AG08395 (cell line): ENCODE measurements around the gene TRIOBP.
A peak's percentile ranks its signal among the peaks of the same experiment; 100 is the strongest.

Source experiments
- DNase-seq: peaks from one replicate; pipeline ENCODE4 v3.0.0; 2012; ENCODE audit warnings: mixed read lengths, low spot score

TRIOBP gene

GRCh38 chr22:37672206-37672919 lies 24.5 kb upstream of the TRIOBP start:
- DNase-seq: no peak

GRCh38 chr22:37672920-37673455 lies 23.9 kb upstream of the TRIOBP start:
- DNase-seq: no peak

GRCh38 chr22:37674248-37674647 lies 22.6 kb upstream of the TRIOBP start:
- no peak for DNase-seq

- peak; percentile 98 for DNase-seq
Observed at GRCh38 chr22:37674951-37675929, 21.6 kb upstream of the TRIOBP start, which contains the start of gene LGALS1. Gene LGALS1 (plus strand): TSS chr22:37675636. CDS start chr22:37675703, 67 bp downstream.

GRCh38 chr22:37675930-37676735 lies 20.7 kb upstream of the TRIOBP start:
- no peak for DNase-seq

- peak; percentile 81 for DNase-seq
Observed at GRCh38 chr22:37676736-37677492, 19.9 kb upstream of the TRIOBP start.

GRCh38 chr22:37677493-37677974 lies 19.3 kb upstream of the TRIOBP start:
- no peak for DNase-seq

GRCh38 chr22:37678372-37678771 lies 18.5 kb upstream of the TRIOBP start:
- DNase-seq: no peak

GRCh38 chr22:37679670-37680069 lies 17.2 kb upstream of the TRIOBP start:
- no peak for DNase-seq

GRCh38 chr22:37680191-37680851 lies 16.5 kb upstream of the TRIOBP start:
- DNase-seq: no peak

GRCh38 chr22:37681001-37681424 lies 15.8 kb upstream of the TRIOBP start:
- peak; percentile 11 for DNase-seq

GRCh38 chr22:37681556-37682049 lies 15.2 kb upstream of the TRIOBP start:
- DNase-seq: peak; percentile 76

- no peak for DNase-seq
Observed at GRCh38 chr22:37684803-37685615, 11.8 kb upstream of the TRIOBP start.

- peak; percentile 82 for DNase-seq
Observed at GRCh38 chr22:37686002-37686982, 10.6 kb upstream of the TRIOBP start, which contains the start of gene NOL12. Gene NOL12 (plus strand): TSS chr22:37686343. CDS start chr22:37686393, 50 bp downstream.

- DNase-seq: no peak
Observed at GRCh38 chr22:37690407-37690806, 6.4 kb upstream of the TRIOBP start.

- no peak for DNase-seq
Observed at GRCh38 chr22:37690901-37691504, 5.8 kb upstream of the TRIOBP start.

GRCh38 chr22:37692627-37693285 lies 4.1 kb upstream of the TRIOBP start:
- DNase-seq: no peak
